IMR-90 (cell line): Measurements from ENCODE around the gene FAM83F. TPM values are rescaled to one million over a fixed set of nuclear protein-coding genes. Genes with fewer than 3 reads are reported as not detected.
A peak's percentile ranks its signal among the peaks of the same experiment; 100 is the strongest.

ENCODE experiments used
- ATAC-seq: fragments of 200-7000 bp; cut with Tn5 transposase; 2 replicates; pipeline ENCODE4 v1.9.1; 2020; ENCODE audit warnings: low read depth, mild to moderate bottlenecking, moderate library complexity
- BruUV-seq: library from RNA; stranded (reverse); fragments of 400-500 nt; replicated peaks from 2 replicates; lab custom pipeline; 2021; lab: Mats Ljungman, UMichigan
- CTCF ChIA-PET: fragments of 300-600 bp; formaldehyde crosslinking; extraction: SDS; loops from one replicate; lab custom pipeline; 2021; ENCODE audit warnings: antibody characterized with exemption; lab: Yijun Ruan, JAX
- POLR2A ChIA-PET: fragments of 300-600 bp; sonication (Branson Sonifier 250); formaldehyde crosslinking; loops from one replicate; lab custom pipeline; 2022; ENCODE audit warnings: antibody characterized with exemption; ENCODE audit not compliant: unreplicated experiment; lab: Charles Lee
- DNase-seq: peaks from one replicate; pipeline ENCODE4 v3.0.0; 2013
- H2AFZ ChIP-seq: replicated peaks from 2 replicates; pipeline ENCODE3; 2013; ENCODE audit warnings: low read length, mild to moderate bottlenecking; ENCODE audit not compliant: poor library complexity
- H2AK5ac ChIP-seq: 2 replicates; pipeline ENCODE4 v1.6.1; 2013; ENCODE audit warnings: low read depth, low read length, inconsistent platforms
- H2AK9ac ChIP-seq: replicated peaks from 2 replicates; pipeline ENCODE3; 2013; ENCODE audit warnings: mild to moderate bottlenecking, low read depth, low read length, moderate library complexity; ENCODE audit not compliant: poor library complexity
- H2BK120ac ChIP-seq: 2 replicates; pipeline ENCODE4 v1.6.1; 2013; ENCODE audit warnings: low read depth, low read length, inconsistent platforms
- H2BK15ac ChIP-seq: 3 replicates; pipeline ENCODE4 v1.6.1; 2013; ENCODE audit warnings: low read depth, low read length, inconsistent platforms
- H2BK20ac ChIP-seq: 2 replicates; pipeline ENCODE4 v1.6.1; 2013; ENCODE audit warnings: low read depth, mild to moderate bottlenecking, inconsistent platforms, low read length, moderate library complexity
- H2BK5ac ChIP-seq: 2 replicates; pipeline ENCODE4 v1.6.1; 2013; ENCODE audit warnings: mild to moderate bottlenecking, low read depth, low read length, inconsistent platforms; ENCODE audit not compliant: poor library complexity, severe bottlenecking
- H3K14ac ChIP-seq: replicated peaks from 2 replicates; pipeline ENCODE4 v1.6.1; 2013; ENCODE audit warnings: low read depth, low read length, inconsistent platforms
- H3K18ac ChIP-seq: 2 replicates; pipeline ENCODE4 v1.6.1; 2013; ENCODE audit warnings: low read depth, low read length, control low read depth
- H3K23ac ChIP-seq: 2 replicates; pipeline ENCODE4 v1.6.1; 2013; ENCODE audit warnings: low read depth, low read length, inconsistent platforms
- H3K27ac ChIP-seq: 2 replicates; pipeline ENCODE4 v1.5.1; 2013; ENCODE audit warnings: mild to moderate bottlenecking, control low read depth, low read length; ENCODE audit not compliant: insufficient read depth
- H3K27me3 ChIP-seq: 2 replicates; pipeline ENCODE4 v1.6.1; 2013; ENCODE audit warnings: low read length; ENCODE audit not compliant: control insufficient read depth, insufficient read depth
- H3K36me3 ChIP-seq: 2 replicates; pipeline ENCODE4 v1.6.1; 2013; ENCODE audit warnings: low read length, mixed read lengths; ENCODE audit not compliant: control insufficient read depth, insufficient read depth
- H3K4ac ChIP-seq: 2 replicates; pipeline ENCODE4 v1.6.1; 2013; ENCODE audit warnings: low read depth, low read length, inconsistent platforms
- H3K4me1 ChIP-seq: 2 replicates; pipeline ENCODE4 v1.6.1; 2013; ENCODE audit warnings: low read length, mixed read lengths; ENCODE audit not compliant: control insufficient read depth, insufficient read depth
- H3K4me2 ChIP-seq: 2 replicates; pipeline ENCODE4 v1.6.1; 2013; ENCODE audit warnings: low read depth, mild to moderate bottlenecking, control low read depth, low read length, moderate library complexity
- H3K4me3 ChIP-seq: 2 replicates; pipeline ENCODE4 v1.5.1; 2013; ENCODE audit warnings: low read depth, mild to moderate bottlenecking, control low read depth, low read length, moderate library complexity; ENCODE audit not compliant: insufficient read depth
- H3K56ac ChIP-seq: 2 replicates; pipeline ENCODE4 v1.6.1; 2013; ENCODE audit warnings: low read length, inconsistent platforms; ENCODE audit not compliant: insufficient read depth; ENCODE audit errors: extremely low read depth
- H3K79me1 ChIP-seq, 2 experiments: 2 replicates each; pipeline ENCODE4 v1.6.1; 2013; ENCODE audit warnings: low read length in 2 of 2, inconsistent platforms in 1 of 2, low read depth in 1 of 2
- H3K9ac ChIP-seq: 2 replicates; pipeline ENCODE4 v1.6.1; 2013; ENCODE audit warnings: low read depth, low read length, control low read depth
- H3K9me1 ChIP-seq: 2 replicates; pipeline ENCODE4 v1.6.1; 2013; ENCODE audit warnings: low read length, inconsistent platforms; ENCODE audit not compliant: insufficient read depth
- H3K9me3 ChIP-seq: 2 replicates; pipeline ENCODE4 v1.6.1; 2013; ENCODE audit warnings: low read length; ENCODE audit not compliant: control insufficient read depth, insufficient read depth
- H4K20me1 ChIP-seq: 2 replicates; pipeline ENCODE4 v1.6.1; 2013; ENCODE audit warnings: low read length, inconsistent platforms; ENCODE audit not compliant: insufficient read depth
- H4K5ac ChIP-seq: 2 replicates; pipeline ENCODE4 v1.6.1; 2013; ENCODE audit warnings: mild to moderate bottlenecking, low read depth, low read length, control low read depth
- H4K8ac ChIP-seq, 2 experiments: 2 replicates each; pipeline ENCODE4 v1.6.1; 2013; ENCODE audit warnings: low read depth in 2 of 2, low read length in 2 of 2, control low read depth in 1 of 2, inconsistent platforms in 1 of 2
- H4K91ac ChIP-seq: 2 replicates; pipeline ENCODE4 v1.6.1; 2013; ENCODE audit warnings: low read depth, low read length, inconsistent platforms; ENCODE audit not compliant: insufficient read depth
- BHLHE40 ChIP-seq: fragments of 150-350 bp; IDR thresholded peaks from 2 replicates; pipeline ENCODE4 v1.6.1; 2016; ENCODE audit warnings: mild to moderate bottlenecking, low read depth, low read length
- CHD1 ChIP-seq: IDR thresholded peaks from 2 replicates; pipeline ENCODE4 v1.6.1; 2012; ENCODE audit warnings: low read depth, low read length, improper control_type of control experiment
- MAZ ChIP-seq: IDR thresholded peaks from 2 replicates; pipeline ENCODE4 v1.6.1; 2012; ENCODE audit warnings: low read depth, mild to moderate bottlenecking, low read length, improper control_type of control experiment, moderate library complexity, borderline replicate concordance
- MXI1 ChIP-seq: IDR thresholded peaks from 2 replicates; pipeline ENCODE4 v1.6.1; 2012; ENCODE audit warnings: low read depth, mild to moderate bottlenecking, low read length, moderate library complexity, borderline replicate concordance
- POLR2A ChIP-seq: IDR thresholded peaks from 2 replicates; pipeline ENCODE4 v1.6.1; 2012; ENCODE audit warnings: mild to moderate bottlenecking, low read depth, low read length
- RAD21 ChIP-seq: IDR thresholded peaks from 2 replicates; pipeline ENCODE4 v1.6.1; 2012; ENCODE audit warnings: low read length, improper control_type of control experiment
- RFX5 ChIP-seq: IDR thresholded peaks from 2 replicates; pipeline ENCODE4 v1.8.0; 2012; ENCODE audit warnings: low read depth, mild to moderate bottlenecking, low read length, moderate library complexity
- WGBS, 2 experiments: methylation state at CpG; one replicate each; pipeline versions ENCODE4 v1.1.5 to v1.1.7; 2013; ENCODE audit warnings: missing lambda C conversion rate in 2 of 2; ENCODE audit not compliant: insufficient read length in 1 of 2; ENCODE audit errors: extremely low coverage in 2 of 2; 5-methylcytosine and 5-hydroxymethylcytosine counted together
- dilution Hi-C: fragments of 300-500 bp; cut with HindIII; formaldehyde crosslinking; loops from one replicate; pipeline ENCODE4 v1.14.3; 2018; ENCODE audit warnings: low sequenced_read_pairs; ENCODE audit not compliant: unreplicated experiment
- in situ Hi-C: fragments of 300-500 bp; cut with MboI; formaldehyde crosslinking; loops from 3 replicates; pipeline ENCODE4 v1.14.3; 2019; ENCODE audit warnings: low sequenced_read_pairs, inconsistent platforms, mixed read lengths
- intact Hi-C: fragments of 100-400 bp; cut with micrococcal nuclease; formaldehyde crosslinking; loops from 2 replicates; pipeline ENCODE4 v1.10.0; 2022
- polyA plus RNA-seq, 3 experiments: library from polyadenylated mRNA; depleted of rRNA; stranded (reverse); fragments of >200 nt; gene quantifications; 2 replicates each; pipeline ENCODE4 v1.2.3, GENCODE V29; 2012; ENCODE audit warnings: low replicate concordance in 1 of 3
- total RNA-seq: library from RNA; depleted of rRNA; stranded (reverse); fragments of >200 nt; gene quantifications from 2 replicates; pipeline ENCODE4 v1.2.3, GENCODE V29; 2012
- TF ChIP-seq, protein P1 (sequence below): conservative IDR thresholded peaks from 2 replicates; pipeline ENCODE4 v1.5.1; 2012; ENCODE audit warnings: mild to moderate bottlenecking, low read depth, low read length, improper control_type of control experiment
- TF ChIP-seq, protein P2 (sequence below): fragments of 150-350 bp; IDR thresholded peaks from 2 replicates; pipeline ENCODE4 v1.6.1; 2016; ENCODE audit warnings: low read depth, mild to moderate bottlenecking, low read length, moderate library complexity, borderline replicate concordance

Gene FAM83F
- total and polyA plus RNA-seq, 2 of the 4 experiments (the other 2 are of a cell fraction), result not detected

- CTCF ChIA-PET, result no interaction called here
- POLR2A ChIA-PET, result no interaction called here
These were observed 36.6 kb upstream of the FAM83F start for GRCh38 chr22:39958009-39958711.

More at GRCh38 chr22:39958009-39958711, 36.6 kb upstream of the FAM83F start:
- ATAC-seq (no peak), DNase-seq (no peak)
- TF ChIP-seq RAD21, result no peak
- TF ChIP-seq POLR2A, result no peak
- no peak for TF ChIP-seq MXI1
- no peak for TF ChIP-seq BHLHE40
- TF ChIP-seq, protein P1, sequence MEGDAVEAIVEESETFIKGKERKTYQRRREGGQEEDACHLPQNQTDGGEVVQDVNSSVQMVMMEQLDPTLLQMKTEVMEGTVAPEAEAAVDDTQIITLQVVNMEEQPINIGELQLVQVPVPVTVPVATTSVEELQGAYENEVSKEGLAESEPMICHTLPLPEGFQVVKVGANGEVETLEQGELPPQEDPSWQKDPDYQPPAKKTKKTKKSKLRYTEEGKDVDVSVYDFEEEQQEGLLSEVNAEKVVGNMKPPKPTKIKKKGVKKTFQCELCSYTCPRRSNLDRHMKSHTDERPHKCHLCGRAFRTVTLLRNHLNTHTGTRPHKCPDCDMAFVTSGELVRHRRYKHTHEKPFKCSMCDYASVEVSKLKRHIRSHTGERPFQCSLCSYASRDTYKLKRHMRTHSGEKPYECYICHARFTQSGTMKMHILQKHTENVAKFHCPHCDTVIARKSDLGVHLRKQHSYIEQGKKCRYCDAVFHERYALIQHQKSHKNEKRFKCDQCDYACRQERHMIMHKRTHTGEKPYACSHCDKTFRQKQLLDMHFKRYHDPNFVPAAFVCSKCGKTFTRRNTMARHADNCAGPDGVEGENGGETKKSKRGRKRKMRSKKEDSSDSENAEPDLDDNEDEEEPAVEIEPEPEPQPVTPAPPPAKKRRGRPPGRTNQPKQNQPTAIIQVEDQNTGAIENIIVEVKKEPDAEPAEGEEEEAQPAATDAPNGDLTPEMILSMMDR, result no peak
- no peak for TF ChIP-seq CHD1
- TF ChIP-seq, protein P2, sequence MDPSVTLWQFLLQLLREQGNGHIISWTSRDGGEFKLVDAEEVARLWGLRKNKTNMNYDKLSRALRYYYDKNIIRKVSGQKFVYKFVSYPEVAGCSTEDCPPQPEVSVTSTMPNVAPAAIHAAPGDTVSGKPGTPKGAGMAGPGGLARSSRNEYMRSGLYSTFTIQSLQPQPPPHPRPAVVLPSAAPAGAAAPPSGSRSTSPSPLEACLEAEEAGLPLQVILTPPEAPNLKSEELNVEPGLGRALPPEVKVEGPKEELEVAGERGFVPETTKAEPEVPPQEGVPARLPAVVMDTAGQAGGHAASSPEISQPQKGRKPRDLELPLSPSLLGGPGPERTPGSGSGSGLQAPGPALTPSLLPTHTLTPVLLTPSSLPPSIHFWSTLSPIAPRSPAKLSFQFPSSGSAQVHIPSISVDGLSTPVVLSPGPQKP, result no peak
- no peak for TF ChIP-seq RFX5
- no peak for TF ChIP-seq MAZ
- BruUV-seq, result no TSS peak
- Histone ChIP-seq H4K20me1 (no peaks in the 10 kb centered on the region; the same call in 1 of the 2 replicates), H2AFZ (no peak overlapping the region), H3K9me3 (no peaks in the 10 kb centered on the region), H4K91ac (no peak overlapping the region), H3K27me3 (peaks cover under 1% of the 10 kb centered on the region; the same call in 1 of the 2 replicates), H3K56ac (no peak overlapping the region), H2AK9ac (no peak overlapping the region), H2BK20ac (no peak overlapping the region), H3K36me3 (no peaks in the 10 kb centered on the region), H3K4me2 (no peak overlapping the region), H3K18ac (no peak overlapping the region), H2BK120ac (no peak overlapping the region), H3K14ac (no peak overlapping the region), H4K5ac (no peak overlapping the region), H2BK5ac (no peak overlapping the region), H3K9me1 (0 out of 2 replicates have a peak, but pooled peaks cover 2% of the 10 kb centered on the region), H3K4me1 (peaks cover 10% of the 10 kb centered on the region), H4K8ac (0 out of 4 replicates have a peak overlapping the region, but pooled peaks of 1 of the 2 experiments have one; percentile 12), H3K9ac (no peak overlapping the region), H3K27ac (no peak overlapping the region), H3K23ac (no peak overlapping the region), H3K4ac (no peak overlapping the region), H2BK15ac (no peak overlapping the region), H3K4me3 (no peak overlapping the region), H2AK5ac (peak overlapping the region; percentile 38; the same call in 1 of the 2 replicates), H3K79me1 (no peaks in the 10 kb centered on the region)
- in situ Hi-C loops (no loop called here), dilution Hi-C loops (no loop called here), intact Hi-C loops (no loop called here)
- 75% methylated on average over 1 of the region's 8 CpGs; no CpG with 5 or more reads in 1 of the 2 experiments for WGBS, 2 experiments
